Urothelium cell line (cell line): ENCODE measurements around the gene SEC23IP.

ENCODE experiments used
- DNase-seq: peaks from one replicate; pipeline ENCODE4 v3.0.0; 2011; ENCODE audit warnings: low spot score, mixed read lengths
- FAIRE-seq: peaks from 2 replicates; lab custom pipeline; 2011; peaks lifted over from hg19 to GRCh38; lab: Jason Lieb, UNC

Gene SEC23IP

GRCh38 chr10:119932631-119933030 lies 40.1 kb downstream of the SEC23IP start:
- no peak for FAIRE-seq
- DNase-seq = no peak

DNA sequence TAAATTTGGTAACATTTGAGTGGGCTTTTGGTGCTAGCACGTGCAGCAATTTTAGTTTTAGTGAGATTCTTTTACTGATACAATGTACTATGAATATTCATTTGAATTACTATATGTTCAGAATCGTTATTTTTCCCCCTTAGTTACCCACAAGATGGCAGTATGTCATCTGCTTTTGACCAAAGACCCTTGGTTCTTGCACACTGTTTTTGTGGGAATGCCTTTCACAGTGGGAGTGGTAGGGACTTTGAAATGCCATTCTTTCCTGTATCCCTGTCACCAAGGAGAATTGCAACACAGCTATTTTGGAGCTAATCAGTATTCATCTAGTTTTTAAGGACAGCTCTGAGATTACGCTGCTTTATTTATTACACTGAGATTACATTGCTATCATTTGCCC lies 40.6 kb downstream of the SEC23IP start:
- no peak for FAIRE-seq
- DNase-seq = peak; percentile 7

GRCh38 chr10:119940487-119940886 lies 48.0 kb downstream of the SEC23IP start:
- DNase-seq = no peak
- no peak for FAIRE-seq

DNA sequence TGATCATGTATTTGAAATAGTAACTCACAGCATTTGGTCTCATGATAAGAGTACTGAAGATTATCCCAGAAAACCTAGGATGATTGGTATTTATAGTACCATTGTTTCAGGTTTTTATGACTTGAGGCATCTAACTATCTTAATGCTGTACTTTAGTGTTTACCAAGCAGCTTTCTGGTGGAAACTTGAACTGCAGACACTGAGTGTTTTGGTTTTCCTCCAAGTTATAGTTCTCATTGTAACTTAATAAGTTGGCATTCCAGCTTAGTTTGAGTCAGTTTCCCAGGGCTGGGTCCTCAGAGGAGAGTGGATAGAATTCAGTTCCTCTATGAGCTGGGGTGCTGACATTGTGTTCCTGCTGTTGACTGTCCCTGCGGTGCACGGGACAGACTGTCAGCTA lies 50.4 kb downstream of the SEC23IP start:
- FAIRE-seq (no peak), DNase-seq (no peak)

DNA sequence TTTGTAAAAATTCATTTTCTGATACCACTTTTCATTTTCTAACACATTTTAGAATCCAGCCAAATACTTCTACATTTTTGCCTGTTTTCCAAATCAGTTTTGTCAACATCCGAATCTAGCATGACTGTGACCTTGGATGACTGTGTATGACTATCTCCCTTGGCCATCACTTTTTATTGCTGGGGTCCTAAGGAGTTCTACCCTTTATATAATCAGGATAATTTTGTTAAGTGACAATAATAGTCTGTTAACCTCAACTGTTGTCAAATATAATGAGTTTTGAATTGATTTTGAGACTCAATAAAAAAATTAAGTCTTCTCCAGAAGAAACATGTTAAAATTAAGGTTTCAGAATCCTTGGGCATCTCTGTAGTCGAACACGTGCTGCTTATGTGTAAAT lies 53.3 kb downstream of the SEC23IP start:
- no peak for DNase-seq
- FAIRE-seq = no peak

DNA sequence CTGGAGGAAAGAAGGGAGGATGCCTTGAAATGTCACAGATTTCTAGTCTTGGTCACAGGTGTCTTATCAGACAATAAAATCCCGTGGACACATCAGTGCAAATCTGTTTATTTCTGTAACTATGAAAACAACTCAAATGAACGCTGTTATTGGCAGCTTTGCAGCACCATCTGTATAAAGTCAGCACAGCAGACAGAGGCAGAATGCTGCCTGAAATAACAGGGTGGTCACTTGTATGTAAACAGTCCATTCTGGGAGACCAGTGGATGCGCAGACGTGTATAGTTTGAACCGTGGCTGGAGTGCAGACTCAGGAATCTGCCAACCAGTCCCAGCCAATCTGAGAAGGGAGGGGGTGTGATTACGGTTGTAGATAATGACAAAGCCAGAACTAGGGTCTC lies 54.8 kb downstream of the SEC23IP start:
- DNase-seq (no peak), FAIRE-seq (no peak)

GRCh38 chr10:119957451-119957850 lies 64.9 kb downstream of the SEC23IP start:
- no peak for DNase-seq
- no peak for FAIRE-seq

DNA sequence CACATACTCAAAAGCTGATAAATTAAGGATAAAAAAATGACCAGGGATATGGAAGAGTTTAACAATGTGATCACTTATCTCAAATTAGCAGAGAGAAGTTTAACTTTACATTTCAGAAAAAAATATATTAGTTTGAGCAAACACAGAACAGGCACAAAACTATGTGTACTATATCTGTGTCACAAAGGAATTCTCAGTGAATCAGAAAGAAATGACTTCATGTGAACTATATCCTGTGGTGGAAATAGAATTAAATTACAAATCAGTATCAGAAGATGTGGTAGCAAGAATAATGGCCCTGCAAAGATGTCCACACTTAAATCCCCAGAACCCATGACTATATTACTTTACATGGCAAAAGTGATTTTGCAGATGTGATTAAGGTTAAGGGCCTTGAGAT lies 70.3 kb downstream of the SEC23IP start:
- DNase-seq (no peak), FAIRE-seq (no peak)

DNA sequence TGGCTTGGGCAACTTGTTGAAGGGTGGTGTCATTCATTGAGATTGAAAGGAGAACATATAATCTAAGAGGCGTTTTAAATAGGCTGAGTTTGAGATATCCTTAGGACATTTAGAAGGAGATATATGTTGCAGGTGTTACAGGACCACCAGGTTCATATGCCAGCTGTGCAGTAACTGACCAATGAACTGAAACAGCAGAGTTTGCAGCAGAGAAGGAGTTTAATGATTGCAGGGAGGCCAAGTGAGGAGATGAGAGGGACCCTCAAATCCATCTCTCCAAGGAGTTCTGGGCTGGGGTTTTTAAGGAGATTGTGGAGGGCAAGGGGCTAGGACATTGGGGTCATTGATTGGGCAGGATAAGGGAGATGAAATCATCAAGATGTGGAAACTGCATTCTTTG lies 74.5 kb downstream of the SEC23IP start:
- DNase-seq (no peak), FAIRE-seq (no peak)

- no peak for FAIRE-seq
- no peak for DNase-seq
Measured at GRCh38 chr10:119969609-119970008, 77.1 kb downstream of the SEC23IP start.

GRCh38 chr10:119970107-119970506 lies 77.6 kb downstream of the SEC23IP start:
- DNase-seq (no peak), FAIRE-seq (no peak)

- FAIRE-seq (no peak), DNase-seq (no peak)
Measured at GRCh38 chr10:119970963-119971362, 78.4 kb downstream of the SEC23IP start.

GRCh38 chr10:119973281-119973680 lies 80.8 kb downstream of the SEC23IP start:
- no peak for DNase-seq

DNA sequence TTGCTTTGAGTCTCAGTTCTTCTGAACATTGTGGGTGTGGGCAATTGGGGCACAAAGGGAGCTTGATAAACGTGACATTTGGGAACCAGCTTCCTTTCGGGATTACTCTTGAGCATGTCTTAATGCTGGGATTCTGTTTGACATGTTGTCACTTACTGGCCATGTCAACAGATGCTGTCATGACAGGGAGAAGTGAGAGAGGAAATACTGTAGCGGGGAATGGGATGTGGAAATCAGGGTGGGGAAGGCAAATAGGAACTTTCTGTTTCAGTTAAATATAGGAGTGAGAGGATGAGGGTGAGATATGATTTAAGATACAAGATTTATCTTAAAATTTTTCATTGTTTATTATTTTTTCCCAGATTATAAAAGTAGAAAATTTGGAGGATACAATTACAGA lies 83.9 kb downstream of the SEC23IP start:
- FAIRE-seq (no peak), DNase-seq (no peak)

More at GRCh38 chr10:119973281-119973680, 80.8 kb downstream of the SEC23IP start:
- no peak for FAIRE-seq

DNA sequence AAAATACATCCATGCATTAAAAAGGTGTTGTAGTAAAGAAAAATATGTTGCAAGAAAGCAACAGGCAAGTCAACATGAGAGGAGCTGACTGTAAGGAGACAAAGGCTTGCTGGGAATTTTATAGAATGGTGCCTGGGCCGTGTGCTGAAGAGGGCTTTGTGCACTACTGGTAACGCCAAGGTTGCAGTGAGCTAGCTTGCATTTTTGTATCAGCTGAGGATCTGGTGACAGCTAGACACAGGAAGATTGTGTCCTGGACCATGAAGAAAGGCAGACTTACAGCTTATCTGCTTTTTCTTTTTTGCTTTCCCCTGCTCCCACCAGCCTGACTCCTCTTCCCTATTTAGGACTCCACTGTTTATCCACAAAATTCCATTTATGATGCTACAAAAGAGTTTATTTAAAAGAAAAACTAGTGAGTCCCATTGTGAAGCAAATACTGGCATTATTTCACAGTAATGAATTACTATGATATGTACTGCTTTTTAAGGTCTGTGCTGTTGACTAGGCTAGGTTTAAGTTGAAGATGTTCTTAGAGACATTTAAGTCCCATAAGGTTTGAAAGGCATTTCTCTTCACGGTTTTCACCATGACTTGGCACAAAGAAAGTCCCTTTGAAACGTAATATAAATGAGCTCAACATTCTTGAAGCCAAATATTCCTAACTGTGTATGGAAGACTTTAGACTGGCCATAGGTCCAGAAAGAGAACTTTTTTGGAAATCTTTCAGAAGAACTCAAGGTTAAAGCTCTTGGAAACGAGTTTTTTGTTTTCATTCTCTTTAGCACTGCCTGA lies 88.6 kb downstream of the SEC23IP start:
- no peak for FAIRE-seq
- no peak for DNase-seq

DNA sequence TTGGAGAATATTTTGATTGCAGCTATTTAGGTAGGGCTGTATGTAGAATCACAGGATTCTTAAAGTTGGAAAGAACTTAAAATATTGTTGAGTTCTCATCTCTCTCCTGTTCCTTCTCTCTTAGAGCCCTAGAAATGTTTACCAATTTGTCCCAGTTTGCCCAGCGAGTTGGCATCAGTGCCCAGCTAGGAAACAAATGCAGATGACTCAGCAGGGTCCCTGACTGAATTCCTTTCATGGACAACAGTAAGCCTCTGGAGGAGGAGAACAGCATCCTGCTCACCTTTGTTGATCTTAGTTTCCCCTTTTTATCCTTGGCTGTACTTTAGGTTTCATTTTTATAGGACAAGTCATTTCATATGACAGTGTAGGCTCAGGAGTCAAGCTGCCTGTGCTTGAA lies 89.3 kb downstream of the SEC23IP start:
- DNase-seq (peak; percentile 39), FAIRE-seq (no peak)

GRCh38 chr10:119988333-119988732 lies 95.8 kb downstream of the SEC23IP start:
- FAIRE-seq (no peak), DNase-seq (no peak)

- FAIRE-seq = peak; percentile 27
- DNase-seq = no peak
Measured at GRCh38 chr10:119989966-119990365, 97.4 kb downstream of the SEC23IP start.

DNA sequence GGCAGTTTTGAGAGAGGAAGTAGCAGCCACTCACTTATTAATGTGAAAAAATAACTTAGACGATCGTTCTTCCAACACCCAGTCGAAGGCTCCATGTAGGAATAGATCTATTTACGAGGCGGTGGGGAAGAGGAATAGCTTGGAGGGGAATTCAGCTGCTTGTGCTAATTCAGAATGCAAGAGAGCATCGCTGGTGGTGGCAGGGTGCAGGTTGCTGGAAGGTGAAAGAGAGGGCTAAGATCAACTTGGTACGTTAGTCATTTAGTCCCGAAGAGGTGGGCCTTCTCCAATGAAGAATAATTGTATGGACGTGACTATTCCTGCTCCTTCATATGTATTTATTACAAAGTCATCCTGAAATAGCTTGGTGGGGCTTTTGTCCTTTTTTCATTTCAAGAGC lies 98.5 kb downstream of the SEC23IP start:
- no peak for FAIRE-seq
- no peak for DNase-seq

- no peak for FAIRE-seq
- no peak for DNase-seq
Measured at GRCh38 chr10:119991816-119992215, 99.3 kb downstream of the SEC23IP start.
